K562 (cell line): Measurements from ENCODE around the gene RNF13. TPM values are rescaled to one million over a fixed set of nuclear protein-coding genes. Genes with fewer than 3 reads are reported as not detected.
A peak's percentile ranks its signal among the peaks of the same experiment; 100 is the strongest.

Experiments used
- BRCA1 ChIP-seq, 2 experiments: fragments of 450-650 bp in 1 of 2; sonication (generic) in 1 of 2; formaldehyde crosslinking in 1 of 2; IDR thresholded peaks; 2 replicates each; pipeline versions ENCODE4 v1.5.0 to v1.6.1; 2017 to 2020; ENCODE audit warnings: mild to moderate bottlenecking in 1 of 2, missing genetic modification reagents in 1 of 2
- DPF2 ChIP-seq: fragments of 450-650 bp; IDR thresholded peaks from 2 replicates; pipeline ENCODE4 v1.6.1; 2016
- EHMT2 ChIP-seq: fragments of 450-650 bp; IDR thresholded peaks from 2 replicates; pipeline ENCODE4 v1.6.1; 2018; ENCODE audit warnings: antibody characterized with exemption
- HCFC1 ChIP-seq: IDR thresholded peaks from 2 replicates; pipeline ENCODE4 v1.6.1; 2012; ENCODE audit warnings: low read depth, low read length, improper control_type of control experiment
- HOXB6 ChIP-seq: fragments of 250-450 bp; sonication (Bioruptor Pico); IDR thresholded peaks from 2 replicates; pipeline ENCODE4 v1.5.1; 2022; ENCODE audit warnings: mild to moderate bottlenecking, borderline replicate concordance
- IRF2 ChIP-seq: sonication (generic); formaldehyde crosslinking; IDR thresholded peaks from 2 replicates; pipeline ENCODE4 v1.8.1; 2022; ENCODE audit warnings: mild to moderate bottlenecking, missing genetic modification reagents
- JUN ChIP-seq, 2 experiments: sonication (generic) in 1 of 2; formaldehyde crosslinking in 1 of 2; IDR thresholded peaks; 2 replicates each; pipeline versions ENCODE4 v1.6.1 to v1.8.0; 2012 to 2022; ENCODE audit warnings: borderline replicate concordance in 2 of 2, mild to moderate bottlenecking in 2 of 2, improper control_type of control experiment in 1 of 2, low read depth in 1 of 2, low read length in 1 of 2, missing genetic modification reagents in 1 of 2
- MECOM ChIP-seq: fragments of 250-450 bp; sonication (Bioruptor Pico); IDR thresholded peaks from 2 replicates; pipeline ENCODE4 v1.8.0; 2022; ENCODE audit warnings: inconsistent platforms
- MTA3 ChIP-seq: fragments of 450-650 bp; formaldehyde crosslinking; IDR thresholded peaks from 2 replicates; pipeline ENCODE4 v1.6.1; 2017; ENCODE audit warnings: mild to moderate bottlenecking, borderline replicate concordance
- RFX1 ChIP-seq: fragments of 450-650 bp; IDR thresholded peaks from 2 replicates; pipeline ENCODE4 v1.6.1; 2016; ENCODE audit warnings: mild to moderate bottlenecking, moderate library complexity
- SRF ChIP-seq, 2 experiments: fragments of 250-450, 450-650 bp in 1 of 2; sonication (Bioruptor Pico) in 1 of 2; sonication (generic) in 1 of 2; formaldehyde crosslinking; IDR thresholded peaks; 2 replicates each; pipeline versions ENCODE4 v1.5.0 to v1.5.1; 2020 to 2022; ENCODE audit warnings: mild to moderate bottlenecking in 1 of 2, missing genetic modification reagents in 1 of 2
- STAG1 ChIP-seq: sonication (generic); formaldehyde crosslinking; IDR thresholded peaks from 2 replicates; pipeline ENCODE4 v1.5.0; 2020; ENCODE audit warnings: missing genetic modification reagents, borderline replicate concordance
- TAF9B ChIP-seq: fragments of 450-650 bp; IDR thresholded peaks from 2 replicates; pipeline ENCODE4 v1.6.1; 2018; ENCODE audit warnings: mild to moderate bottlenecking; ENCODE audit not compliant: partially characterized antibody
- YY1 ChIP-seq, 3 experiments: IDR thresholded peaks; 2 replicates each; pipeline ENCODE4 v1.6.1; 2011; ENCODE audit warnings: low read length in 2 of 3, mild to moderate bottlenecking in 2 of 3, moderate library complexity in 2 of 3, borderline replicate concordance in 1 of 3, control low read depth in 1 of 3, low read depth in 1 of 3; ENCODE audit not compliant: insufficient read depth in 3 of 3, insufficient replicate concordance in 2 of 3, control insufficient read depth in 1 of 3, insufficient read length in 1 of 3; ENCODE audit errors: extremely low read depth in 1 of 3
- ZEB2 ChIP-seq: fragments of 450-650 bp; IDR thresholded peaks from 2 replicates; pipeline ENCODE4 v1.6.1; 2016
- ZKSCAN8 ChIP-seq: fragments of 200-800 bp; sonication (Bioruptor generic); IDR thresholded peaks from 2 replicates; pipeline ENCODE4 v1.6.1; 2016; ENCODE audit warnings: missing genetic modification characterization, missing compliant biosample characterization
- ZNF57 ChIP-seq: fragments of 450-650 bp; formaldehyde crosslinking; IDR thresholded peaks from 2 replicates; pipeline ENCODE4 v1.4.0; 2020; ENCODE audit warnings: mild to moderate bottlenecking, moderate library complexity
- polyA plus RNA-seq, 8 experiments: library from polyadenylated mRNA; depleted of rRNA in 4 of 8; stranded (reverse) in 5 of 8; unstranded in 3 of 8; fragments of >200 nt; fragmentation: Nextera tagmentation in 2 of 8; fragmentation: Illumina TruSeq in 1 of 8; extraction: Ambion mirVana in 2 of 8; extraction: Trizol in 1 of 8; gene quantifications; 2 replicates each; pipeline versions ENCODE4 v1.2.1 to v1.2.3, GENCODE V29; 2011 to 2014; ENCODE audit warnings: inconsistent platforms in 1 of 8, missing spikeins in 1 of 8
- total RNA-seq, 7 experiments: library from RNA; depleted of rRNA in 6 of 7; stranded (reverse); fragments of >200 nt in 6 of 7; fragmentation: Illumina TruSeq in 2 of 7; extraction: Trizol in 2 of 7; gene quantifications; 2 replicates each; pipeline versions ENCODE4 v1.2.1 to v1.2.3, GENCODE V29; 2011 to 2021; ENCODE audit warnings: low replicate concordance in 1 of 7
- TF ChIP-seq, protein P1 (sequence below): sonication (generic); formaldehyde crosslinking; IDR thresholded peaks from 2 replicates; pipeline ENCODE4 v1.8.0; 2022; ENCODE audit warnings: mild to moderate bottlenecking, low read depth, missing genetic modification reagents
- TF ChIP-seq, protein P2 (sequence below): fragments of 250-450 bp; sonication (Bioruptor Pico); IDR thresholded peaks from 2 replicates; pipeline ENCODE4 v1.8.0; 2022; ENCODE audit warnings: inconsistent platforms
- TF ChIP-seq, protein P3 (sequence below): fragments of 250-450 bp; sonication (Bioruptor Pico); IDR thresholded peaks from 2 replicates; pipeline ENCODE4 v1.4.0; 2020; ENCODE audit warnings: mild to moderate bottlenecking, moderate library complexity, borderline replicate concordance

Gene RNF13
- total and polyA plus RNA-seq, 9 of the 15 experiments (the other 6 are each of a cell fraction or from before 2014, with no cell fraction given): 12.7 to 35.8 (median 18.9) TPM

DNA sequence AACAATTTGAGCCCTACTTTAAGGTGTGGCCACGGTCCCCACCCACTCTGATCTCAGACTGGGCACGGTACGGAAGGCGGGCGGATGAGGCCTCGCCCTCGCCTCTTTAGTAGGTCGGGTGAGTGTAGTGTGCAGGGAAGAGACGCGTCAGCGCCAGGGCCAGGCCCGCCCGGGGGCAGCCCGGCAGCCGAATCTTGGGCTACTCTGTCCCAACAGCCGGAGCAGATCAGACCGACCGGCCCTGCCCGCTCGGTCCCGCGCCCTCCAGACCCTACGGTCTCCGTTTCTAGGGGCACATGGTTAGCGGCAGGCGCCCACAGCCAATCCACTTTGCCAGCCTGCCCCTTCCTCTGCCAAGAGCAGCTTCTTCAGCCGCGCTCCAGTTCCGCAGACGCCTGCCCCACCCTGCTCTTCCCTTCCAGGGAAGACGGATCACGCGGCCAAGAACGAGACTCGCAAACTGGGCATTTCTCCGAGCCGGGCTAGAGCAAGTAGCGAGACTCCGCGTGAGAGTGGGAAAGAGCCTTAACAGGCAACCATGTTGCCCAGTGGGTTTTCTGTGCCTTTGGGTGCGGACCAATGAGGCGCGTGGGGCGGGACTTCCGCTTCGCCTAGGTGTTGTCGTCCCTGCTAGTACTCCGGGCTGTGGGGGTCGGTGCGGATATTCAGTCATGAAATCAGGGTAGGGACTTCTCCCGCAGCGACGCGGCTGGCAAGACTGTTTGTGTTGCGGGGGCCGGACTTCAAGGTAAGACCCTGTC is at the start of gene RNF13 (continued):
- TF ChIP-seq, protein P1, sequence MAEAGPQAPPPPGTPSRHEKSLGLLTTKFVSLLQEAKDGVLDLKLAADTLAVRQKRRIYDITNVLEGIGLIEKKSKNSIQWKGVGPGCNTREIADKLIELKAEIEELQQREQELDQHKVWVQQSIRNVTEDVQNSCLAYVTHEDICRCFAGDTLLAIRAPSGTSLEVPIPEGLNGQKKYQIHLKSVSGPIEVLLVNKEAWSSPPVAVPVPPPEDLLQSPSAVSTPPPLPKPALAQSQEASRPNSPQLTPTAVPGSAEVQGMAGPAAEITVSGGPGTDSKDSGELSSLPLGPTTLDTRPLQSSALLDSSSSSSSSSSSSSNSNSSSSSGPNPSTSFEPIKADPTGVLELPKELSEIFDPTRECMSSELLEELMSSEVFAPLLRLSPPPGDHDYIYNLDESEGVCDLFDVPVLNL: 0 out of 2 replicates have a peak, but pooled peaks have one; percentile 31
- TF ChIP-seq DPF2 (no peak), YY1 (IDR thresholded peaks at IDR 0.05; ENCODE audit: borderline replicate concordance in 1 of 3, control insufficient read depth in 1 of 3, extremely low read depth in 1 of 3, insufficient read depth in 3 of 3, insufficient read length in 1 of 3, insufficient replicate concordance in 2 of 3, low read depth in 1 of 3, low read length in 2 of 3) (peak in 2 of 3 experiments; percentile 22 to 24), ZNF57 (CRISPR knock-in tag) (no peak), TAF9B (peak; percentile 30), HOXB6 (CRISPR knock-in tag) (no peak), MECOM (CRISPR knock-in tag) (no peak), RFX1 (no peak; the same call in 1 of the 2 replicates), ZKSCAN8 (CRISPR knock-in tag) (no peak), BRCA1 (IDR thresholded peaks at IDR 0.05) (no peak), BRCA1 (CRISPR knock-in tag; IDR thresholded peaks at IDR 0.05) (no peak), SRF (CRISPR knock-in tag; IDR thresholded peaks at IDR 0.05) (0 out of 4 replicates have a peak, but pooled peaks of 1 of the 2 experiments have one; percentile 10), ZEB2 (no peak), HCFC1 (no peak), IRF2 (CRISPR knock-in tag) (no peak), EHMT2 (0 out of 2 replicates have a peak, but pooled peaks have one; percentile 16), JUN (IDR thresholded peaks at IDR 0.05; ENCODE audit: borderline replicate concordance, low read depth, low read length) (no peak), JUN (CRISPR knock-in tag; IDR thresholded peaks at IDR 0.05; ENCODE audit: borderline replicate concordance) (no peak), MTA3 (peak; percentile 18; the same call in 1 of the 2 replicates), STAG1 (CRISPR knock-in tag) (no peak)
- TF ChIP-seq, protein P2, sequence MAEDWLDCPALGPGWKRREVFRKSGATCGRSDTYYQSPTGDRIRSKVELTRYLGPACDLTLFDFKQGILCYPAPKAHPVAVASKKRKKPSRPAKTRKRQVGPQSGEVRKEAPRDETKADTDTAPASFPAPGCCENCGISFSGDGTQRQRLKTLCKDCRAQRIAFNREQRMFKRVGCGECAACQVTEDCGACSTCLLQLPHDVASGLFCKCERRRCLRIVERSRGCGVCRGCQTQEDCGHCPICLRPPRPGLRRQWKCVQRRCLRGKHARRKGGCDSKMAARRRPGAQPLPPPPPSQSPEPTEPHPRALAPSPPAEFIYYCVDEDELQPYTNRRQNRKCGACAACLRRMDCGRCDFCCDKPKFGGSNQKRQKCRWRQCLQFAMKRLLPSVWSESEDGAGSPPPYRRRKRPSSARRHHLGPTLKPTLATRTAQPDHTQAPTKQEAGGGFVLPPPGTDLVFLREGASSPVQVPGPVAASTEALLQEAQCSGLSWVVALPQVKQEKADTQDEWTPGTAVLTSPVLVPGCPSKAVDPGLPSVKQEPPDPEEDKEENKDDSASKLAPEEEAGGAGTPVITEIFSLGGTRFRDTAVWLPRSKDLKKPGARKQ (CRISPR knock-in tag): peak; percentile 68; the same call in 1 of the 2 replicates
- TF ChIP-seq, protein P3, sequence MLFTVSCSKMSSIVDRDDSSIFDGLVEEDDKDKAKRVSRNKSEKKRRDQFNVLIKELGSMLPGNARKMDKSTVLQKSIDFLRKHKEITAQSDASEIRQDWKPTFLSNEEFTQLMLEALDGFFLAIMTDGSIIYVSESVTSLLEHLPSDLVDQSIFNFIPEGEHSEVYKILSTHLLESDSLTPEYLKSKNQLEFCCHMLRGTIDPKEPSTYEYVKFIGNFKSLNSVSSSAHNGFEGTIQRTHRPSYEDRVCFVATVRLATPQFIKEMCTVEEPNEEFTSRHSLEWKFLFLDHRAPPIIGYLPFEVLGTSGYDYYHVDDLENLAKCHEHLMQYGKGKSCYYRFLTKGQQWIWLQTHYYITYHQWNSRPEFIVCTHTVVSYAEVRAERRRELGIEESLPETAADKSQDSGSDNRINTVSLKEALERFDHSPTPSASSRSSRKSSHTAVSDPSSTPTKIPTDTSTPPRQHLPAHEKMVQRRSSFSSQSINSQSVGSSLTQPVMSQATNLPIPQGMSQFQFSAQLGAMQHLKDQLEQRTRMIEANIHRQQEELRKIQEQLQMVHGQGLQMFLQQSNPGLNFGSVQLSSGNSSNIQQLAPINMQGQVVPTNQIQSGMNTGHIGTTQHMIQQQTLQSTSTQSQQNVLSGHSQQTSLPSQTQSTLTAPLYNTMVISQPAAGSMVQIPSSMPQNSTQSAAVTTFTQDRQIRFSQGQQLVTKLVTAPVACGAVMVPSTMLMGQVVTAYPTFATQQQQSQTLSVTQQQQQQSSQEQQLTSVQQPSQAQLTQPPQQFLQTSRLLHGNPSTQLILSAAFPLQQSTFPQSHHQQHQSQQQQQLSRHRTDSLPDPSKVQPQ (CRISPR knock-in tag): no peak
